Left kidney (tissue), 2 donors: Measurements from ENCODE around the gene TRIM26. TPM values are rescaled to one million over a fixed set of nuclear protein-coding genes. Genes with fewer than 3 reads are reported as not detected.
"Not testable (repeated sequence)": the region's sequence is repeated elsewhere in the genome, so short reads cannot be mapped to it uniquely, and the experiment has no call there.

Source experiments
- DNase-seq: peaks from one replicate; pipeline ENCODE4 v3.0.0-alpha.2; 2013
- polyA plus RNA-seq: library from polyadenylated mRNA; unstranded; fragments of 120-200 nt; gene quantifications from one replicate; pipeline ENCODE4 v1.2.1, GENCODE V29; 2013; ENCODE audit not compliant: insufficient read length

Gene TRIM26
- polyA plus RNA-seq, 1 donor, result 39.7 TPM

GRCh38 chr6:30154709-30155519 is 58.3 kb downstream of the TRIM26 start:
- DNase-seq, result no peak

GRCh38 chr6:30154061-30154460 is 59.1 kb downstream of the TRIM26 start:
- DNase-seq, result no peak

- DNase-seq, result no peak
Observed at GRCh38 chr6:30152910-30153610, 60.1 kb downstream of the TRIM26 start.

- DNase-seq, result no peak
Observed at GRCh38 chr6:30152016-30152673, 61.1 kb downstream of the TRIM26 start.

- no peak for DNase-seq
Observed at GRCh38 chr6:30151580-30151979, 61.6 kb downstream of the TRIM26 start.

GRCh38 chr6:30150671-30151395 is 62.4 kb downstream of the TRIM26 start:
- no peak for DNase-seq

- no peak for DNase-seq
Observed at GRCh38 chr6:30149858-30150550, 63.2 kb downstream of the TRIM26 start.

- no peak for DNase-seq
Observed at GRCh38 chr6:30149234-30149633, 64.0 kb downstream of the TRIM26 start.

- no peak for DNase-seq
Observed at GRCh38 chr6:30147096-30147495, 66.1 kb downstream of the TRIM26 start.

- no peak for DNase-seq
Observed at GRCh38 chr6:30145818-30146217, 67.4 kb downstream of the TRIM26 start.

GRCh38 chr6:30144811-30145210 is 68.4 kb downstream of the TRIM26 start:
- no peak for DNase-seq

GRCh38 chr6:30143780-30144179 is 69.4 kb downstream of the TRIM26 start:
- no peak for DNase-seq

- DNase-seq, result no peak
Observed at GRCh38 chr6:30142665-30143064, 70.5 kb downstream of the TRIM26 start.

GRCh38 chr6:30140240-30140639 is 73.0 kb downstream of the TRIM26 start:
- DNase-seq, result not testable (repeated sequence)

GRCh38 chr6:30136570-30137286 is 76.5 kb downstream of the TRIM26 start:
- no peak for DNase-seq

GRCh38 chr6:30135757-30136156 is 77.4 kb downstream of the TRIM26 start, which contains the start of gene TRIM40:
TRIM40 (plus strand) TSS chr6:30136140; CDS start chr6:30137037, 897 bp downstream.
- DNase-seq, result no peak

- no peak for DNase-seq
Observed at GRCh38 chr6:30135147-30135546, 78.1 kb downstream of the TRIM26 start.
